IgD-negative memory B cell (primary cell): Measurements from ENCODE around the gene EOMES. TPM values are rescaled to one million over a fixed set of nuclear protein-coding genes. Genes with fewer than 3 reads are reported as not detected.
A peak's percentile ranks its signal among the peaks of the same experiment; 100 is the strongest.

Source experiments
- H3K27ac Mint-ChIP-seq, 3 donors: one replicate each; pipeline ENCODE4 v1.8.0; 2020 to 2022; ENCODE audit warnings: mild to moderate bottlenecking in 3 of 3, mixed read lengths in 3 of 3, moderate library complexity in 1 of 3
- H3K27me3 Mint-ChIP-seq: one replicate; pipeline ENCODE4 v1.8.0; 2021; ENCODE audit warnings: mixed read lengths
- H3K36me3 Mint-ChIP-seq: one replicate; pipeline ENCODE4 v1.8.0; 2020; ENCODE audit warnings: mild to moderate bottlenecking, mixed read lengths
- H3K4me1 Mint-ChIP-seq, 3 donors: one replicate each; pipeline ENCODE4 v1.8.0; 2020 to 2022; ENCODE audit warnings: mixed read lengths in 3 of 3, mild to moderate bottlenecking in 1 of 3
- H3K4me3 Mint-ChIP-seq, 4 donors: one replicate each; pipeline ENCODE4 v1.8.0; 2020 to 2022; ENCODE audit warnings: mild to moderate bottlenecking in 4 of 4, mixed read lengths in 4 of 4, moderate library complexity in 3 of 4
- H3K9me3 Mint-ChIP-seq, 3 donors: one replicate each; pipeline ENCODE4 v1.8.0; 2020 to 2021; ENCODE audit warnings: mixed read lengths in 3 of 3, mild to moderate bottlenecking in 1 of 3
- polyA plus RNA-seq: library from polyadenylated mRNA; unstranded; fragments of 300-500 nt; fragmentation: Illumina TruSeq; gene quantifications from one replicate; pipeline ENCODE4 v1.2.3, GENCODE V29; 2021

Gene EOMES
- polyA plus RNA-seq, 1 donor from 2014 or later = 1.1 TPM

DNA sequence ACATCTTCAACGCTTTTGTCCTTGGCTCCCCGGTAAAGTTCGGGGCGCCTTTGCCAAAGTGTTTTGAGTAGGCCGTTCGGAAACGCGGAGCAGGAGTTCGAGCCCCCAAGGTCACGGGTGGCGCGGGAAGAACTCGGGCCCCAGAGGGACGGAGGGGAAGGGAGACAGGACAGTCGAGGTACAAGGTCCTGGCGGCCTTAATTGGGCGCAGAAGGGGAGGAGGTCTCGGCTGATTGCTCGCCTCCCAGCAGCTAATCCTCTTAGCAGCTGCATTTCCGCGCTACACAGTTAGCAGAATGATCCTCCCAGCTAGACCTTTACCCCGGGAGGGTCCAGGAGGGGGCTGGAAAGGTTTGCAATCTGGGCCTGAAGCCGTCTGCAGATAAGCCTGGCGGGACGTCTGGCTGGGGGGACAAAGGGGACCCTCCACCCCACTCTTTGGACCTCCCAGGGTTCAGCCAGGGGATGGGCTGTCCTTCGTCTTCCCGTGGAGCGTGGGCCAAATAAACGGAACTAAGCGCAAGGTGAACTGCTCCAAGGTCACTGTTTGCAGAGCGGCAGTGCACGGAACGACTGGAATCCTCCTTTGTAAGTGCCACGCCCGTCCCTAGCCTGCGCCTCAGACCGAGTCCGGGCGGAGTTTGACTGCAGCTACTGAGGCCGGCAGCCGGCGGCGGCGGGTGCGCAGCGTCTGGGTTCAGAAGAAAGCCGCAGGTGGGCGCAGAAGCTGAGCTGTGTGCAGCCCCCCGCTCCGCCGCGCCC, 7.2 kb downstream of the EOMES start:
- Mint-ChIP-seq H3K27ac (peak overlapping the region; percentile 24 to 65 (median 63)), H3K4me3 (peak overlapping the region; percentile 38 to 99 (median 96)), H3K27me3 (peaks cover 55% of the 10 kb centered on the region), H3K9me3 (peaks cover 0 to 8% (median 0%) of the 10 kb centered on the region in 3 donors), H3K36me3 (no peaks in the 10 kb centered on the region), H3K4me1 (peaks cover 18 to 23% (median 22%) of the 10 kb centered on the region in 3 donors)

DNA sequence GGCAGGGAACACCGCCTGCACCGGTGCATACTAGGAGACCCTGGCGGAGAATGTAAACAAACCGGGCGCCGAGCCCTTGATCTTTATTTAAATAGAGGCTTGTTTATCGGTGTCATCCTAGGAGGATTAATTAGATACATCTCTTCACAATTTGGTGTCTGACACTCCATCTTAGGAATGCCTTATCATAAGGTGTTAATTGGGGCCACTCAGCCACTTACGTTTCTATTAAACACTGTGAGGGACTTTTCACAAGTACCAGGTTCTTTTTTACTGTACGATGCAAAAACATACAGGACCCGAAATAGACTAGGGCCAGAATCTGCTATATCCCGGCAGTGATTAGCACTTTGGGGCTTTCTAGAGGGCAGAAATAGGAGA, 8.0 kb downstream of the EOMES start:
- Mint-ChIP-seq H3K36me3 (no peaks in the 10 kb centered on the region), H3K27me3 (peaks cover 52% of the 10 kb centered on the region), H3K4me1 (peaks cover 18 to 23% (median 22%) of the 10 kb centered on the region in 3 donors), H3K9me3 (peaks cover 0 to 8% (median 0%) of the 10 kb centered on the region in 3 donors), H3K27ac (peak overlapping the region in 2 of 3 donors; percentile 24 to 65), H3K4me3 (peak overlapping the region; percentile 85 to 99 (median 96))

DNA sequence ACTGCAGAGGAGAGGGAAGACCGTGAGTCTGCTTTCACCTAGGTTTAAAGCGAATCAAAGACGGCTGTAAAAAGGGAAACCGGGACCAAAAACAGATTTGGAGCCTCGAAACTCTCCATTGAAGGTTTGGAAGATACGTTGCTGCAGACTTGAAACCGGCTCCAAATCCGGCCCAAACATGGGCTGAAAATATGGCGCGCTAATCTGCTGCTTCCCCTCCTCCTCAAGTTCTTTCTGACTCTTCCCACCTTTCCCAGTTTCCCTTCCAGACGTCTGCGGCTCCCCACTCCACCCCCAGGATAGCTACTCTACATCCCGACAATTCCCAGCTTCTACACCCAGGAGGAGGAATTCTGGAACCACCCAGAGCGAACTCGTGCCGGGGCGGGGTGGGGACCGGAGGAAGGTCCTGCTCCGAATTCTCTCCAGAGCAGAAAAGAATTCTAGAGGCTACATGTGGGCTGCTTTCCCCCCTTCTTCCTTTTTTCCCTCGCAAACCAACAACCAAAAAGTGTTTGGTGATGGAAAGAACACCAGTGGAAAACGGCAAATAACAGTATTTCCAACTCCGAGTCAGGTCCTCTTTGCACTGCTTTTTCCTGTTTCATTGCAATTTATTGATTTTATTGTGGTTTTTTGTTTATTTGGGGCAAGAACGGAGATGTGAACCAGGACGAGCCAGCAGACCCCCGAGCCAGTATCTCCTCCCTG, 8.5 kb downstream of the EOMES start:
- peak overlapping the region; percentile 85 to 99 (median 96) for H3K4me3 Mint-ChIP-seq
- H3K36me3 Mint-ChIP-seq = no peaks in the 10 kb centered on the region
- H3K27me3 Mint-ChIP-seq = peaks cover 55% of the 10 kb centered on the region
- H3K4me1 Mint-ChIP-seq = peaks cover 18 to 23% (median 22%) of the 10 kb centered on the region in 3 donors
- peak overlapping the region; percentile 65 to 86 (median 83) for H3K27ac Mint-ChIP-seq
- H3K9me3 Mint-ChIP-seq = peaks cover 0 to 8% (median 0%) of the 10 kb centered on the region in 3 donors

DNA sequence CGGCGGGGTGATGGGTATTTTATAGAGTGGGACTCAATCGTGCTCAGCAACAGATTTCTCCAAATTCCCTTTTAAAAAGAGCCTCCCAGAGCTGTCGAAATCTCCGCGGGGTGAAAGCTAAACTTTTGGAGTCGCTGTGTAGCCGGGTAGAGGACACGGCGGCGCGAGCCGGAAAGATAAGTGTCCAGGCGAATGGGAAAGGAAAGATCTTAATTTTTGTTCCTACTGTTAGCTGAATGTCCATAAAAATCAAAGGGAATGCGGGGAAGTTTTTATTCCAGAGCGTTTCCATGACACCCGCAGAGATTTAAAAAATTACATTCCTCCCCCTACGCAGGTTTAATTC, 9.1 kb downstream of the EOMES start:
- Mint-ChIP-seq H3K27me3 (peaks cover 58% of the 10 kb centered on the region), H3K27ac (peak overlapping the region; percentile 65 to 86 (median 83)), H3K4me3 (peak overlapping the region; percentile 85 to 99 (median 96)), H3K4me1 (peaks cover 18 to 23% (median 22%) of the 10 kb centered on the region in 3 donors), H3K9me3 (peaks cover 0 to 8% (median 0%) of the 10 kb centered on the region in 3 donors), H3K36me3 (no peaks in the 10 kb centered on the region)

DNA sequence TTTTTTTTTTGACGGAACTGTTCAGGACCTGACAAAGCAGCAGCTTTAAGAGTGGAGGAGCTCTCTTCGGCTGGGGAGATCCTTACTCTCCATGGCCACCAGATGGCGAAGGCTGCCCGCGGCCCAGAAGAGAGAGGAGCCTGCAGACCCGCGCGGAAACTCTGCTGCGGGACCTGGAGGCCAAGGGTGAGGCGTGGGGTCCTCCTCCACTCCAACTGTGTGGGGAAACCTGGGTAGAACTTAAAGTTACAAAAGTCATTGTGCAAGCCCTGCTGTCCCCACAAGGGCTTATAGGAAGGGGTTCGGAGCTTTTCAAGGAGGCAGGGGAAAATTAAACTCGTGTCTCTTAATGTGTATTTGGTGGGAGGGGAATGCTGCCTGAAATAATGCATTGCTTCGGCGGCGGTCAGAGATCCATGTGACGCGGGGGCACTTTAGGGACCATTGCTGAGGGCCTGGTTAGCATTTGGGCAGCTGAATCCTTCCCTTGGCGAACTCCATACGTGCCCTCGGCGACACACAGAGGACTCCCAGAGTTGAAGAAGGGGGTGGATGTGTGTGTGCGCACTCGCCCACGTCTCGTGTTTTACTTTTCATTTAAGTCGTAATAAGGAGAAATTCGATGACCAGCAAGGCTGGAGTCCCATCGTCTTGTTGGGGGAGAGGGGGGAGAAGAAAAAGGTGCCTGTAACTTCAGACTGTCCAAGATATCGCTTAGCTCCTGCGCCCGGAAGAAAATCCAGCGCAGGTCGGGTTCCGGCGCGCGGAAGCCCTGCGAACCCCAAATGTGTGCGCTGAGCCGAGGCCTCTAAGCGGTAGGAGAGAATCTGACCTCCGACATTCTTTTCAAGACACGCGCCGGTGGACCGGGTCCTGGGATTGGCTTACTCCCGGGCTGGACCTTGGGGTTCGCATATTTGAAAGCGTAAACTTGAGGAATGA, 9.7 kb downstream of the EOMES start:
- Mint-ChIP-seq H3K36me3 (no peaks in the 10 kb centered on the region), H3K9me3 (peaks cover 0 to 8% (median 0%) of the 10 kb centered on the region in 3 donors), H3K27ac (peak overlapping the region; percentile 65 to 86 (median 83)), H3K4me1 (peaks cover 18 to 23% (median 22%) of the 10 kb centered on the region in 3 donors), H3K4me3 (peak overlapping the region; percentile 85 to 99 (median 96)), H3K27me3 (peaks cover 53% of the 10 kb centered on the region)

DNA sequence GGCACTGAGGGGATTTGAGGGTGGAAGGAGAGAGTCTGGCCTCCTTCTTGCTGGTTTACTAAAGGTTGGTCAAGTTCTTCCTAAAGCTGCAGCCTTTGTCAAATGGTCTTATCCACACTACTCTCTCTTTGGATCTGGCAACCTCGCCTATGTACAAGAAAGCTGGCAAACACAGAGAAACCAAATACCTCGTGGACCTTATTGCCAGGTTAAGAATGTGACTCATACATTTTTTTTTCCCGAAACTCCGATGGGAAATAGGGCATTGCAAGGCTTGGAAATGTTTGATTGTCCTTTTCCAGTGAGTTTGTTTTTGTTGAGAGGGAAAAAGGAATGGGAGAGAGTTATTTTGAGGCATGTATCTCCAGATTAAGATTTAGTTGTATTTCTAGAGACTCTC, 13.9 kb downstream of the EOMES start:
- peaks cover 0 to 5% (median 0%) of the 10 kb centered on the region in 3 donors for H3K9me3 Mint-ChIP-seq
- no peak overlapping the region for H3K4me3 Mint-ChIP-seq
- H3K27me3 Mint-ChIP-seq = peaks cover 35% of the 10 kb centered on the region
- H3K27ac Mint-ChIP-seq = no peak overlapping the region
- H3K36me3 Mint-ChIP-seq = peaks cover 2% of the 10 kb centered on the region
- peaks cover 6 to 7% (median 7%) of the 10 kb centered on the region in 3 donors for H3K4me1 Mint-ChIP-seq

DNA sequence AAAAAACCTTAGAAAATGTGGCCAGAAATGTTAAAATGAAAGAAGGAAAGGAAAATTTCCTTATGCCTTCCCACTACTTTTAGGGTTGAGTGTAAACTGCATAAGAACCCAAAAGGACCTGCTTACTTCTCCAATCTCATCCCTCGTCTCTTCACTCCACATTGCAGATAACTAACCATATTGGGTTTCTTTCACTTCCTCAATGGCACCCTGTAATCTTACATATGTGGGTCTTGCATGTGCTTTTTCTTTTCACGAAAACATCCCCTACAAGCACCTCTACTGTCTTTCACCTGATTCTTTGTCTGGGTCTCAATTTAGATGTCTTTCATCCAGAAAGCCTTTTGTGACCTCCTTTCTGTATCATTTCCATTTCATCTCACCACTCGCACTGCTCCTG, 23.1 kb downstream of the EOMES start:
- Mint-ChIP-seq H3K4me3 (no peak overlapping the region), H3K4me1 (peaks cover 4 to 7% (median 5%) of the 10 kb centered on the region in 3 donors), H3K27ac (no peak overlapping the region), H3K27me3 (no peaks in the 10 kb centered on the region), H3K36me3 (no peaks in the 10 kb centered on the region), H3K9me3 (peaks cover 0 to 5% (median 2%) of the 10 kb centered on the region in 3 donors)

DNA sequence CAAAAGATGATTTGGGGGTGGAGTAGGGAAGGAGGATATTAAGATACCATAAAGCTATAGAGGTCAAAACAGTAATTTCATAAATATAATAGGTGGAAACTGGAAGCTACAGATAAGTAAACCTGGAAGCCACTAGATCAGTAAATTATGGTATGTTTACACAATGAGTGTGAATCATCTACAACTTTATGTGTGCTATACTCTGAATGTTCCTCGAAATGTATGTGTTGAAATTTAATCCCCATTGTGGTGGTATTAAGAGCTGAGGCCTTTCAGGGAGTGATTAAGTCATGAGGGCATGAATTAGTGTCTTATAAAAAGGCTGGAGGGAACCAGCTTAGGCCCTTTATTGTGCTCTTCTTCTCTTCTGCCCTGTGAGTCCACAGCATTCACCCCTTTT, 25.2 kb downstream of the EOMES start:
- no peak overlapping the region for H3K27ac Mint-ChIP-seq
- H3K4me3 Mint-ChIP-seq = no peak overlapping the region
- no peaks in the 10 kb centered on the region for H3K27me3 Mint-ChIP-seq
- H3K4me1 Mint-ChIP-seq = peaks cover 4 to 7% (median 5%) of the 10 kb centered on the region in 3 donors
- H3K9me3 Mint-ChIP-seq = peaks cover 0 to 5% (median 4%) of the 10 kb centered on the region in 3 donors
- no peaks in the 10 kb centered on the region for H3K36me3 Mint-ChIP-seq

DNA sequence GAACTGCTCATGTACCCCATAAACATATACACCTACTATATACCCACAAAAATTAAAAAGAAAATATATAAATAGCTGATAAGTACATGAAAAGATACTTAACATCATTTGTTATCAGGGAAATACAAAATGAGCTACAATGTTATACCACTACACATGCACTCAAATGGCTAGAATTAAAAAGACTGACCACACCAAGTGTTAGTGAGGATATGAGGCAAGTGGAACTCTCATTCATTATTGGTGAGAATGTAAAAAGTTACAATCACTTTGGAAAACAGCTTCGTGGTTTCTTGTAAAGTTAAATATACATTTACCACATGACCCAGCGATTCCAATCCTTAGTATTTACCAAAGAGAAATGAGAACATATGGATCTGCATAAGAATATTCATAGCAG, 26.5 kb downstream of the EOMES start:
- H3K36me3 Mint-ChIP-seq = no peaks in the 10 kb centered on the region
- peaks cover 1 to 14% (median 4%) of the 10 kb centered on the region in 3 donors for H3K9me3 Mint-ChIP-seq
- no peak overlapping the region for H3K27ac Mint-ChIP-seq
- no peaks in the 10 kb centered on the region for H3K27me3 Mint-ChIP-seq
- H3K4me3 Mint-ChIP-seq = no peak overlapping the region
- H3K4me1 Mint-ChIP-seq = peaks cover under 1 to 7% (median 5%) of the 10 kb centered on the region in 3 donors

DNA sequence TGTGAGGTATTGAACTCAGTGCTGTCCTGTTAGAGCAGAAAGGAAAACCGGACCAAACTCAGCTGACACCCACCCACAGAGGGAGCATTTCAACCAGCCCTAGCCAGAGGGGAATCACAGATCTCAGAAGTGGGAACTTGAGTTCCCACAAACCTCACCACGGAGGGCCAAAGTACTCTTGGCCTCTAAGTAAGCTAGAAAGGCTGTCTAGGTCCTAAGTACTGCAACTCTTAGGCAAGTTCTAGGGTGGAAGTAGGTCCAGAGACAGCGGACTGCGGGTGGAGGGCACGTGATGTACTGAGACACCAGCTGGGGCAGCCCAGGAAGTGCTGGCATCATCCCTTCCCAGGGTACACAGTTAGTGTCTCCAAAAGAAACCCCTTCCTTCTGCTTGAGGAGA, 34.1 kb downstream of the EOMES start:
- Mint-ChIP-seq H3K4me1 (no peaks in the 10 kb centered on the region), H3K27me3 (no peaks in the 10 kb centered on the region), H3K27ac (peak overlapping the region in 1 of 3 donors; percentile 64), H3K4me3 (no peak overlapping the region), H3K36me3 (no peaks in the 10 kb centered on the region), H3K9me3 (peaks cover 6 to 23% (median 6%) of the 10 kb centered on the region in 3 donors)

DNA sequence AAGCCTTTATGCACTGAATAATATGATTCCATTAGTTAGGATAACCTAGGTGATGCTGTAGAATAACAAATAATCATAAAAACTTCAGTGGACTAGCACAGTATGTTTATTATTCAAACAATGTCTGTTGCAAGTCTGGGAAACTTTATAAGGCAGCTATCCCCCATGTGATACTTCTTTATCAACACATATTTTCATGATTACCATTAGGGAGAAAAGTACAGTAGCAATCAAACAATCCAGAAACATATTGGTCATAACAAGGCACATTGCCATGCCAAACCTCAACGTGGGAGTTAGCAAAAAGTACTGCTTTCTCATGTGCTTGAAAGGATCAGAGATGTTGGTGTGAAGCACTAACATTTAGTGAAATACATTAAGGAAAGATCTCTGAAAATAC, 35.5 kb downstream of the EOMES start:
- Mint-ChIP-seq H3K4me3 (no peak overlapping the region), H3K4me1 (no peaks in the 10 kb centered on the region), H3K36me3 (no peaks in the 10 kb centered on the region), H3K9me3 (peaks cover 5 to 22% (median 6%) of the 10 kb centered on the region in 3 donors), H3K27ac (no peak overlapping the region), H3K27me3 (no peaks in the 10 kb centered on the region)

DNA sequence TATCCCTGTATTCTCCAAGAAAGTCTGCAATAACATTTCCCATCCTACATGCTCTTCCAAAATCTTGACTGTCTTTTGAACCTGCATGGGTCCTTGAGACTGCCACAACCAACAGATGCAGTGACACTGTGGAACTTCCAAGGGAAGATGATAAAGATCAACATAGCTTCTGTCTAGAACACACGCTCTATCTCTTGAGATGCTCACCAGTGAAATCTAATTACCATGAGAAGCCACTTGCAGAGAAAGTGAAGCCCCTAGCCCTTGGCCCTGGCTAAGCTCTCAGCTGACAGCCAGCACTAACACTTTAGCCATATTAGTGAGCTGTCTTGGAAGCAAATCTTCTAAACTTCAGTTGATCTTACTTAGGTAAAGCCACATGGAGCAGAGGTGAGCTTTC, 36.6 kb downstream of the EOMES start:
- H3K36me3 Mint-ChIP-seq = peaks cover 2% of the 10 kb centered on the region
- H3K4me1 Mint-ChIP-seq = peaks cover 5 to 9% (median 7%) of the 10 kb centered on the region in 3 donors
- H3K27me3 Mint-ChIP-seq = peaks cover 3% of the 10 kb centered on the region
- H3K27ac Mint-ChIP-seq = no peak overlapping the region
- H3K4me3 Mint-ChIP-seq = no peak overlapping the region
- H3K9me3 Mint-ChIP-seq = peaks cover 4 to 13% (median 5%) of the 10 kb centered on the region in 3 donors

DNA sequence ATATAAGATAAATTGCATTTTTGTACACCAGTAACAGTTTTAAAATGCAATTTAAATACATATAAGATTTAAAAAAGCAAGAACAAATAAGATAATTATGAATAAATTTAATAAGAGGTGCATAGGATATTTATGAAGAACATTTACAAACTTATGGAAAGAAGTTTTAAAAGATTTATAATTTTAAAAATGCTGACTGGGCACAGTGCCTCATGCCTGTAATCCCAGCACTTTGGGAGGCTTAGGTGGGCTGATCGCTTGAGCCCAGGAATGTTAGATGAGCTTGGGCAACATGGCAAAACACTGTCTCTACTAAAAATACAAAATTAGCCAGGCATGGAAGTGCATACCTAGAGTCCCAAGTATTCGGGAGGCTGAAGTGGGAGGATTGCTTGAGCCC, 37.8 kb downstream of the EOMES start:
- Mint-ChIP-seq H3K27ac (no peak overlapping the region), H3K4me1 (peaks cover 5 to 14% (median 11%) of the 10 kb centered on the region in 3 donors), H3K27me3 (peaks cover 3% of the 10 kb centered on the region), H3K4me3 (no peak overlapping the region), H3K9me3 (peaks cover 0 to 1% (median 0%) of the 10 kb centered on the region in 3 donors), H3K36me3 (peaks cover 3% of the 10 kb centered on the region)

DNA sequence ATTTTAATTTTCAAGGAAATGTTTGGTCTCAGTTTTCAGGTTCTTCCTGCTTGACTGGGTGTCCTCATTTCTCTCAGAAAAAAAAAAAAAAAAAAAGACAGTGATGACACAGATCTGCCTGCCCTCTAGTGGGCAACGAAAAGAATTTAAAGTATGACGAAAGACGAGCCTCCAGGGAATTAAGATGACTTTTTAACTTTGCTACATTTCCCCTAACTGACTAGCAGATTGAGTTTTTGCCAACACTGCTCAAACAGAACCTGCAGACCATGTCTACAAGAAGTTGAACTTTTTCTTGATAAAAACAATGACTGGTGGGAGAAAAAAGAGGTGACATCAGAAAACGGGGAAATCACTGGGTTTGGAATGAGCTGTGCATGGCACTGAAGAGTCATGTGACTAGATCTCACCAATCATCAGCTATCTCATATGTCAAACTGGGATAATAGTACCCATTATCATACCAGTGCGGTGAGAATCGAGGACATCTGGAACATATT, 40.8 kb downstream of the EOMES start:
- H3K27ac Mint-ChIP-seq = peak overlapping the region in 1 of 3 donors; percentile 5
- peaks cover 5 to 14% (median 11%) of the 10 kb centered on the region in 3 donors for H3K4me1 Mint-ChIP-seq
- peaks cover 3% of the 10 kb centered on the region for H3K27me3 Mint-ChIP-seq
- H3K36me3 Mint-ChIP-seq = peaks cover 3% of the 10 kb centered on the region
- peak overlapping the region in 3 of 4 donors; percentile 5 to 85 (median 71) for H3K4me3 Mint-ChIP-seq
- no peaks in the 10 kb centered on the region for H3K9me3 Mint-ChIP-seq
